Stimulated activated CD4-positive, alpha-beta T cell treated with anti-CD3 and anti-CD28 coated beads, Interleukin-4, amount 100 ng/mL, for 4 hours (primary cell): ENCODE measurements around the gene FSD2.
"Not testable (repeated sequence)": the region's sequence is repeated elsewhere in the genome, so short reads cannot be mapped to it uniquely, and the experiment has no call there.

ENCODE experiments used
- DNase-seq, 2 experiments: peaks; one replicate each; pipeline ENCODE4 v3.0.0-alpha.2; 2020

The FSD2 gene

GRCh38 chr15:82789491-82789890 lies 16.4 kb downstream of the FSD2 start:
- DNase-seq = no peak

- DNase-seq = no peak
Observed at GRCh38 chr15:82788496-82788895, 17.4 kb downstream of the FSD2 start.

- DNase-seq = no peak
Observed at GRCh38 chr15:82781349-82781748, 24.5 kb downstream of the FSD2 start.

GRCh38 chr15:82778755-82779154 lies 27.1 kb downstream of the FSD2 start:
- DNase-seq = no peak

GRCh38 chr15:82774496-82774895 lies 31.4 kb downstream of the FSD2 start:
- no peak for DNase-seq

GRCh38 chr15:82771789-82772607 lies 33.9 kb downstream of the FSD2 start:
- no peak for DNase-seq

- DNase-seq = no peak
Observed at GRCh38 chr15:82768414-82769054, 37.3 kb downstream of the FSD2 start.

- DNase-seq = no peak
Observed at GRCh38 chr15:82767163-82767829, 38.6 kb downstream of the FSD2 start.

- not testable (repeated sequence) for DNase-seq
Observed at GRCh38 chr15:82766201-82766600, 39.7 kb downstream of the FSD2 start.

GRCh38 chr15:82764740-82765139 lies 41.1 kb downstream of the FSD2 start:
- DNase-seq = no peak

- DNase-seq = no peak
Observed at GRCh38 chr15:82764117-82764490, 41.8 kb downstream of the FSD2 start.

GRCh38 chr15:82763361-82764116 lies 42.3 kb downstream of the FSD2 start:
- DNase-seq = no peak

GRCh38 chr15:82751308-82751707 lies 54.6 kb downstream of the FSD2 start:
- no peak for DNase-seq

GRCh38 chr15:82750831-82751180 lies 55.1 kb downstream of the FSD2 start:
- no peak for DNase-seq

GRCh38 chr15:82749951-82750830 lies 55.7 kb downstream of the FSD2 start:
- peak; percentile 79 to 87 for DNase-seq

GRCh38 chr15:82748315-82748714 lies 57.6 kb downstream of the FSD2 start:
- no peak for DNase-seq

GRCh38 chr15:82743810-82744209 lies 62.1 kb downstream of the FSD2 start:
- no peak for DNase-seq

GRCh38 chr15:82742134-82742533 lies 63.7 kb downstream of the FSD2 start:
- no peak for DNase-seq

- DNase-seq = no peak
Observed at GRCh38 chr15:82739086-82739485, 66.8 kb downstream of the FSD2 start.

GRCh38 chr15:82737975-82738374 lies 67.9 kb downstream of the FSD2 start:
- no peak for DNase-seq

- DNase-seq = no peak
Observed at GRCh38 chr15:82731527-82731926, 74.3 kb downstream of the FSD2 start.

- DNase-seq = no peak
Observed at GRCh38 chr15:82730022-82730530, 75.8 kb downstream of the FSD2 start.
